ENCODE measurements around the gene SLC66A2. TPM values are rescaled to one million over a fixed set of nuclear protein-coding genes. Genes with fewer than 3 reads are reported as not detected.

Gene SLC66A2
- total and polyA plus RNA-seq, 9 donors = 2.1 to 31.1 (median 27.0) TPM

DNA sequence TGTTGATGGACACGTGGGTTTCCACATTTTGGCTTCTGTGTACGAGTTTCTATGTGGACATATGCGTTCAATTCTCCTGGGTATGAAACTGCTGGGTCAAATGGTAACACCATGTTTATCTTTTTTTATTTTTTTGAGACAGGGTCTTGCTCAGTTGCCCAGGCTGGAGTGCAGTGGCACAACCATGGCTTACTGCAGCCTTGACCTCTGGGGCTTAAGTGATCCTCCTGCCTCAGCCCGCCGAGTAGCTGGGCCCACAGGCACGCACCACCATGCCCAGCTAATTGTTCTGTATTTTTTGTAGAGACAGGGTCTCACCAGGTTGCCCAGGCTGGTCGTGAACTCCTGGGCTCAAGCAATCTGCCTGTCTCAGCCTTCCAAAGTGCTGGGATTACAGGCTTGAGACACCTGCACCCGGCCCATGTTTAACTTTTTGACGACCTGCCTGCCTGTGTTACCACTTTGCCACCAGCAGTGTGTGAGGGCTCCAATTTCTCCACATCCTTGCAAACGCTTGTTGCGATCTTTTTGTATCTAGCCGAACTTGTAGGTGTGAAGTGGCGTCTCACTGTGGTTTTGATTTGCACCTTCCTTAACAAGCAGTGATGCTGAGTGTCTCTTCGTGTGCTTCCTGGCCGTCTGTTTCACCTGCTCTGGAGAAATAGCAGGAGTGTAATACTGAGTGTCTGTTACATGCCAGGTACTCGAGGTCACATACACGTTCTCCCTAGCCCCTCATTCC, 19.9 kb upstream of the SLC66A2 start:
- no peaks in the 10 kb centered on the region for H3K27me3 ChIP-seq
- no peak overlapping the region for H3K27ac ChIP-seq
- 90 to 92% (median 90%) methylated on average over 17 of the region's 17 CpGs for WGBS, 3 donors
- no peak for DNase-seq
- no peaks in the 10 kb centered on the region for H3K36me3 ChIP-seq
- intact Hi-C loops (cut with DNase I) = no loop called here
- no peak overlapping the region for H3K4me3 ChIP-seq
- H3K4me1 ChIP-seq (ENCODE audit: insufficient read depth) = no peaks in the 10 kb centered on the region
- H3K9me3 ChIP-seq = no peaks in the 10 kb centered on the region
- TF ChIP-seq, protein P1, sequence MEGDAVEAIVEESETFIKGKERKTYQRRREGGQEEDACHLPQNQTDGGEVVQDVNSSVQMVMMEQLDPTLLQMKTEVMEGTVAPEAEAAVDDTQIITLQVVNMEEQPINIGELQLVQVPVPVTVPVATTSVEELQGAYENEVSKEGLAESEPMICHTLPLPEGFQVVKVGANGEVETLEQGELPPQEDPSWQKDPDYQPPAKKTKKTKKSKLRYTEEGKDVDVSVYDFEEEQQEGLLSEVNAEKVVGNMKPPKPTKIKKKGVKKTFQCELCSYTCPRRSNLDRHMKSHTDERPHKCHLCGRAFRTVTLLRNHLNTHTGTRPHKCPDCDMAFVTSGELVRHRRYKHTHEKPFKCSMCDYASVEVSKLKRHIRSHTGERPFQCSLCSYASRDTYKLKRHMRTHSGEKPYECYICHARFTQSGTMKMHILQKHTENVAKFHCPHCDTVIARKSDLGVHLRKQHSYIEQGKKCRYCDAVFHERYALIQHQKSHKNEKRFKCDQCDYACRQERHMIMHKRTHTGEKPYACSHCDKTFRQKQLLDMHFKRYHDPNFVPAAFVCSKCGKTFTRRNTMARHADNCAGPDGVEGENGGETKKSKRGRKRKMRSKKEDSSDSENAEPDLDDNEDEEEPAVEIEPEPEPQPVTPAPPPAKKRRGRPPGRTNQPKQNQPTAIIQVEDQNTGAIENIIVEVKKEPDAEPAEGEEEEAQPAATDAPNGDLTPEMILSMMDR (IDR thresholded peaks at IDR 0.05) = no peak
- TF ChIP-seq POLR2A (IDR thresholded peaks at IDR 0.05) (no peak), EP300 (IDR thresholded peaks at IDR 0.05) (no peak)

DNA sequence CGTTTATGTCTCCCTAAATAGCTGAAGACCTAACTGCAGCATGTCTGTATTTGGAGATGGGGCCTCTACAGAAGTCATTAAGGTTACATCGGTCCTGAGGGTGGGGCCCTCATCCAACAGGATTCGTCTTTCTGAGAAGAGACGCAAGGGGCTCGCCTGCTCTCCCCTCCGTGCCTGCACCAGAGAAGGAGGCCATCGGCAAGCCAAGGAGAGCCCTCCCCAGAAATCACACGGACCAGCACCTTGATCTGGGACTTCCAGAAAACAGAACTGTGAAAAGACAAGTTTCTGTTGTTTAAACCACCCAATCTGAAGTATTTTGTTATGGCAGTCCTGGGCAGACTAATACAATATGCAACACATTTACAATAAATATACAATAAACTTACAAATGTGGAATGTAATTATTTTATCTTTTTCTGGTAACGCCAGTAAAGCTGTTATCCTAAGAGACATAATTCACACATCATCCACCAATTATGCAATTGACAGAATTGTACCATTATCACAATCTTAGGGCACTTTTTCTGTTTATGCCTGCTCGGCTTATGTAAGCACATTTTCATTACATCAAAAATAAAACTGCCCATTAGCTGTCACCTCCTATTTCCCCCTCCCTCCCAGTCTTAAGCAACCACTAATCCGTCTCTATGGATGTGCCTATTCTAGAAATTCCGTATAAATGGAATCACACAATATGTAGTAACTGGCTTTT, 19.1 kb upstream of the SLC66A2 start:
- no peak for DNase-seq

DNA sequence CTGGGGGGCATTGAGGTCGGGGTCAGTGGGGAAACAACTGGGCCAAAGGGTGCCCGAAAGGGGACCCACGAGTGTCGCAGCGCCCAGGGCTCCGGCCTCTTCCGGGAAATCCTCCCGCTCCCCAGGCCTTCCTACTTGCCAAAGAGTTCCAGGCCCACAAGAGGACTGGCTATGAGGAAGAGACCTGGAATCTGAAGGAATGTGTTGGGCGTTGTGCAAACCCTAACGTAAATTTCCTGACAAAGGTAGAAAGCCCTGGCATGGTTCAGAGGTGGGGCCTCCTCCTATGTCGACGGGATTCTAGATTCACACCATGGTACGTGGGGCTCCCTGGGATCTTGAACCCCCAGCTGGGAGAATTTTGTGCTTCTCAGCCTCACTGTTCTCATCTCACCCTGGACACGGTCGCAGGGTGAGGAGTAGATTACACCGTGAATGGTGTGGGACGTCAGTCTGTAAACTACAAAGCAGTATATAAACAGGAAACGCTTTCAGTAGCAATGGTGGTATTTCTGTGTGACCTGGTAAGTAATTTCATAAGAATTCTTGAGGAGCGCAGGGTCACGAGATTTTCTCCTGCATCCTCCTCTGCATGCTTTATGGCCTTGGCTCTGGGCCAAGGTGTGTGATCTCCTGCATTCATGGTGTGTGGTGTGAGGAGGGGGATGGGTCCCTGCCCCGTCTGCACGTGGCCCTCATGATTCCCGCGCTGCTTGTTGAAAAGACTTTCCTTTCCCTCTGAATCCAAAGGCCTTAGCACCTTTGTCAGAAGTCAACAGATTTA, 13.9 kb upstream of the SLC66A2 start:
- TF ChIP-seq, protein P1 (IDR thresholded peaks at IDR 0.05) = no peak
- TF ChIP-seq POLR2A (IDR thresholded peaks at IDR 0.05) (no peak), EP300 (IDR thresholded peaks at IDR 0.05) (no peak)
- Histone ChIP-seq H3K4me3 (peak overlapping the region; percentile 77), H3K27ac (peak overlapping the region; percentile 82 to 83), H3K4me1 (ENCODE audit: insufficient read depth) (peaks cover 4% of the 10 kb centered on the region), H3K36me3 (no peaks in the 10 kb centered on the region), H3K27me3 (no peaks in the 10 kb centered on the region), H3K9me3 (no peaks in the 10 kb centered on the region)
- DNase-seq = peak; percentile 46 to 69 (median 61)
- intact Hi-C loops (cut with DNase I) = no loop called here
- 8 to 10% (median 8%) methylated on average over 24 of the region's 24 CpGs for WGBS, 3 donors

More for the DNA sequence above, 19.1 kb upstream of the SLC66A2 start:
- 83 to 86% (median 84%) methylated on average over 12 of the region's 12 CpGs for WGBS, 3 donors
- TF ChIP-seq, protein P1 (IDR thresholded peaks at IDR 0.05) = no peak
- TF ChIP-seq EP300 (IDR thresholded peaks at IDR 0.05) (no peak), POLR2A (IDR thresholded peaks at IDR 0.05) (no peak)
- H3K4me1 ChIP-seq (ENCODE audit: insufficient read depth) = peaks cover under 1% of the 10 kb centered on the region
- no peaks in the 10 kb centered on the region for H3K27me3 ChIP-seq
- H3K36me3 ChIP-seq = no peaks in the 10 kb centered on the region
- no peaks in the 10 kb centered on the region for H3K9me3 ChIP-seq
- no peak overlapping the region for H3K4me3 ChIP-seq
- no peak overlapping the region for H3K27ac ChIP-seq
- intact Hi-C loops (cut with DNase I) = no loop called here

DNA sequence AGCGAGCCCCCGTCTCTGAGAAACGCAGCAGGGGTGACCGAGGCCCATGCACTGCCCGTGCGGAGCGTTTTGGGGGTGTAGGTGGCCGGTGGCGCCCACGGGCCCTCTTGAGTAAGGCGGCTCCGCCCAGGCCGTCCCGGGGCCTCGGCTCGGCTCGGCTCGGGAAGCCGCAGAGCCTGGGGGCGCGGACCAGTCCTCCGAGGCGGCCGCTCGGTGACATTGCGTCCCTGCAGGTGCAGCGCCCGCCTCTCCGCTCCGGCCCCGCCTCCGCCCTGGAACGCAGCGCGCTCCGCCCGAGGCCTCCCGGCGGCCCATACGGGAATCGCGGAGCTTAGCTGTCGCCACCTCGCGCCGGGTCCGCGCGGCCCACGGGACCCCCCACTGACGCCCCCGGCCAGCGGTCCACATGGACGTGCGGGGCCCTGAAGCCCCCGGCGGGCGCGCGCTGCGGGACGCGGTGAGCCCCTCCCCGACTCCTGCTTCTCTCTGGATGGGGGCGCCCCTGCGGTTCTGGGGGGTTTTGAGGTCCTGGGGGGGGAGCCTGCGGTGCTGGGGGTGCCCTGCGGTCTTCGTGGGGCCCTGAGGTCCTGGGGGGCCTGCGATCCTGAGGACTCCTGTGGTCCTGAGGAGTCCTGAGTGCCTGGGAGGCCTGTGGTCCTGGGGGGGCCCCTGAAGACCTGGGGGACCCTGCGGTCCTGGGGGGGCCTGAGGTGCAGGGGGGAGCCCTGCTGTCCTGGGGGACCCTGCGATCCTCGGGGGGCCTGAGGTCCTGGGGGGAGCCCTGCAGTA, 13.1 kb upstream of the SLC66A2 start, which contains the start of gene HSBP1L1:
TSS of gene HSBP1L1 (plus strand) at position 314 of the 789 bp plus-strand sequence. CDS start at position 407, 93 bp downstream.
- 2 to 3% (median 2%) methylated on average over 4 to 73 of the region's 73 CpGs for WGBS, 3 donors
- Histone ChIP-seq H3K4me1 (ENCODE audit: insufficient read depth) (peaks cover 4% of the 10 kb centered on the region), H3K4me3 (peak within 1 kb of the TSS; percentile 77), H3K27ac (peak within 1 kb of the TSS; percentile 82 to 83), H3K27me3 (no peaks in the 10 kb centered on the region), H3K36me3 (no peaks in the 10 kb centered on the region), H3K9me3 (no peaks in the 10 kb centered on the region)
- intact Hi-C loops (cut with DNase I) = no loop called here
- TF ChIP-seq POLR2A (IDR thresholded peaks at IDR 0.05) = no peak
- no peak for TF ChIP-seq EP300 (IDR thresholded peaks at IDR 0.05)
- TF ChIP-seq, protein P1 (IDR thresholded peaks at IDR 0.05) = peak in 2 of 3 donors; percentile 39 to 65
- DNase-seq = peak; percentile 58 to 76 (median 63)
